Esophagus squamous epithelium (tissue), 5 donors: ENCODE results near the gene SLC1A2. TPM values are rescaled to one million over a fixed set of nuclear protein-coding genes. Genes with fewer than 3 reads are reported as not detected.
A peak's percentile ranks its signal among the peaks of the same experiment; 100 is the strongest.

Experiments
- DNase-seq: peaks from one replicate; lab custom pipeline; 2025; lab: John Stamatoyannopoulos, UW
- H3K27ac ChIP-seq, 4 donors: fragments of 200-600 bp; sonication (generic); one replicate each; pipeline ENCODE4 v1.5.1; 2016 to 2019; ENCODE audit warnings: mild to moderate bottlenecking in 1 of 4
- H3K27me3 ChIP-seq, 4 donors: fragments of 200-600 bp; sonication (generic); 1 replicate in 3 of 4; 2 replicates in 1 of 4; pipeline versions ENCODE4 v1.5.1 to v1.6.0; 2017 to 2021; ENCODE audit warnings: antibody characterized with exemption in 1 of 4
- H3K36me3 ChIP-seq, 3 donors: fragments of 200-600 bp; sonication (generic); one replicate each; pipeline ENCODE4 v1.5.1; 2016 to 2019
- H3K4me1 ChIP-seq, 3 donors: fragments of 200-600 bp; sonication (generic); one replicate each; pipeline ENCODE4 v1.5.1; 2017 to 2019
- H3K4me3 ChIP-seq, 4 donors: fragments of 200-600 bp; sonication (generic); 1 replicate in 3 of 4; 2 replicates in 1 of 4; pipeline ENCODE4 v1.5.1; 2016 to 2019; ENCODE audit warnings: mild to moderate bottlenecking in 2 of 4, moderate library complexity in 1 of 4
- H3K9me3 ChIP-seq, 3 donors: fragments of 200-600 bp; sonication (generic); one replicate each; pipeline ENCODE4 v1.5.1; 2016 to 2019
- POLR2A ChIP-seq, 4 donors: fragments of 450-650 bp; IDR thresholded peaks; one replicate each; pipeline ENCODE4 v1.6.1; 2017; ENCODE audit warnings: antibody characterized with exemption in 4 of 4, mild to moderate bottlenecking in 4 of 4, moderate library complexity in 3 of 4
- WGBS, 2 donors: methylation state at CpG; one replicate each; pipeline ENCODE4 v1.1.5; 2018; 5-methylcytosine and 5-hydroxymethylcytosine counted together
- intact Hi-C: fragments of 100-400 bp; cut with DNase I; formaldehyde crosslinking; loops from one replicate; pipeline ENCODE4 v1.15.0; 2022
- total RNA-seq, 4 donors: library from RNA; depleted of rRNA; stranded (reverse); fragments of >200 nt; gene quantifications; one replicate each; pipeline ENCODE4 v1.1.0, GENCODE V29; 2016
- TF ChIP-seq, protein P1 (sequence below), 6 experiments: fragments of 450-650 bp in 4 of 6; fragments of 200-600 bp in 2 of 6; sonication (generic) in 2 of 6; IDR thresholded peaks; one replicate each; pipeline ENCODE4 v1.5.1; 2016 to 2019; ENCODE audit warnings: antibody characterized with exemption in 6 of 6, mild to moderate bottlenecking in 4 of 6, moderate library complexity in 4 of 6
- donor health status: DM: yes; HTN: yes; CAD: no.

Gene SLC1A2
- total RNA-seq, 4 donors from 2014 or later = 0.04 to 0.61 (median 0.19) TPM; not detected in 1

DNA sequence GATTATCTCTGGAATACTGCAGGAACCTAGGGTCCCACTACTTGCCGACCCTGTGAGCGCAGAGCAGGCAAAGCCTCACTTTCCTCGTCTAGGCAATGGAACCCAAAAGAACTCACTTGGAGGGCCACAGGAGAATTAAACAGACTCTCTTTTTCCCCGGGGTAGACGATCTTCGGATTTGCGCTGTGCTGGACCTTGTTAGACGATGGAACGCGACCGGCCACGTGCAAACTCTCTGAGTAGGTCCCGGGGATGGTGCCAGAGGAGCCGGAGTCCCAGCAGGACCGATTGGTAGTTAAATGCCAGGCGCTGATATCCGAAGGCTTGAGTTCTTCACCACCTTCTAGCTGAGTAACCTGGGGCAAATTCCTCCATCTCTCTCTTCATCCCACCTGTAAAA, 1.0 kb upstream of the SLC1A2 start:
- TF ChIP-seq, protein P1, sequence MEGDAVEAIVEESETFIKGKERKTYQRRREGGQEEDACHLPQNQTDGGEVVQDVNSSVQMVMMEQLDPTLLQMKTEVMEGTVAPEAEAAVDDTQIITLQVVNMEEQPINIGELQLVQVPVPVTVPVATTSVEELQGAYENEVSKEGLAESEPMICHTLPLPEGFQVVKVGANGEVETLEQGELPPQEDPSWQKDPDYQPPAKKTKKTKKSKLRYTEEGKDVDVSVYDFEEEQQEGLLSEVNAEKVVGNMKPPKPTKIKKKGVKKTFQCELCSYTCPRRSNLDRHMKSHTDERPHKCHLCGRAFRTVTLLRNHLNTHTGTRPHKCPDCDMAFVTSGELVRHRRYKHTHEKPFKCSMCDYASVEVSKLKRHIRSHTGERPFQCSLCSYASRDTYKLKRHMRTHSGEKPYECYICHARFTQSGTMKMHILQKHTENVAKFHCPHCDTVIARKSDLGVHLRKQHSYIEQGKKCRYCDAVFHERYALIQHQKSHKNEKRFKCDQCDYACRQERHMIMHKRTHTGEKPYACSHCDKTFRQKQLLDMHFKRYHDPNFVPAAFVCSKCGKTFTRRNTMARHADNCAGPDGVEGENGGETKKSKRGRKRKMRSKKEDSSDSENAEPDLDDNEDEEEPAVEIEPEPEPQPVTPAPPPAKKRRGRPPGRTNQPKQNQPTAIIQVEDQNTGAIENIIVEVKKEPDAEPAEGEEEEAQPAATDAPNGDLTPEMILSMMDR (IDR thresholded peaks at IDR 0.05) = no peak
- TF ChIP-seq POLR2A (IDR thresholded peaks at IDR 0.05) = no peak
- no peaks in the 10 kb centered on the region for H3K9me3 ChIP-seq
- intact Hi-C loops = no loop called here
- 37 to 42% methylated on average over 5 to 6 of the region's 17 CpGs for WGBS, 2 donors
- H3K36me3 ChIP-seq = no peaks in the 10 kb centered on the region
- no peak overlapping the region for H3K27ac ChIP-seq
- DNase-seq = no peak
- peaks cover 13 to 26% (median 23%) of the 10 kb centered on the region in 3 donors for H3K4me1 ChIP-seq
- peaks cover 0 to 100% (median 10%) of the 10 kb centered on the region in 4 donors for H3K27me3 ChIP-seq
- H3K4me3 ChIP-seq = peak overlapping the region in 3 of 4 donors; percentile 38 to 64 (median 46)

DNA sequence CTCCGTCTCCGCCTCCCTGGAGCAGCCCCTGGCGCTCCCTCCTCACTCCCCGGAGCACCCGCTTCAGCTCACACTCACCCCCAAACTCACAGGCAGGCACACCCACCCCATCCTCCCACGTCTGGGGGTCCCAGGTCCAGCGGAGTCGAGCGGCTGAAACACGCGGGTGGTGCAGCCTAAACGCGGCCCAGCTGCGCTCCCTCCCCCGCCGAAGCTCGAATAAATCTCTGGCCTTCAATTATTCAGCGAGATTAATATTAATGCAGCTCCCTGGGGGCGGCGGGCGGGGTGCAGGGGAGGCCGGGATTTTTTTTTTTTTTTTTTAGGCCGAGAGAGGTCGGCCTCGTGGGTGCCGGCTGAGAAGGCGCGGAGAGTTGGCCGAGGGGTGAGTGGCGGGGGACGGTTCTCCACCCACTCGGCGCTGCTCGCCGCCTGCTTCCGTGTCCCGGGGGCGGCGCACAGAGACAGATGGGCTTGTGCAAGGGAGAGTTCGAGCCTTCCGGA, 524 bp upstream of the SLC1A2 start:
- Histone ChIP-seq H3K9me3 (no peaks in the 10 kb centered on the region), H3K4me1 (peaks cover 13 to 26% (median 23%) of the 10 kb centered on the region in 3 donors), H3K27ac (no peak overlapping the region), H3K4me3 (peak overlapping the region; percentile 26 to 64 (median 42)), H3K36me3 (no peaks in the 10 kb centered on the region), H3K27me3 (peaks cover 0 to 100% (median 10%) of the 10 kb centered on the region in 4 donors)
- no peak for TF ChIP-seq POLR2A (IDR thresholded peaks at IDR 0.05)
- TF ChIP-seq, protein P1 (IDR thresholded peaks at IDR 0.05) = no peak
- DNase-seq = no peak
- intact Hi-C loops = no loop called here
- 2 to 7% methylated on average over 3 to 12 of the region's 41 CpGs for WGBS, 2 donors

DNA sequence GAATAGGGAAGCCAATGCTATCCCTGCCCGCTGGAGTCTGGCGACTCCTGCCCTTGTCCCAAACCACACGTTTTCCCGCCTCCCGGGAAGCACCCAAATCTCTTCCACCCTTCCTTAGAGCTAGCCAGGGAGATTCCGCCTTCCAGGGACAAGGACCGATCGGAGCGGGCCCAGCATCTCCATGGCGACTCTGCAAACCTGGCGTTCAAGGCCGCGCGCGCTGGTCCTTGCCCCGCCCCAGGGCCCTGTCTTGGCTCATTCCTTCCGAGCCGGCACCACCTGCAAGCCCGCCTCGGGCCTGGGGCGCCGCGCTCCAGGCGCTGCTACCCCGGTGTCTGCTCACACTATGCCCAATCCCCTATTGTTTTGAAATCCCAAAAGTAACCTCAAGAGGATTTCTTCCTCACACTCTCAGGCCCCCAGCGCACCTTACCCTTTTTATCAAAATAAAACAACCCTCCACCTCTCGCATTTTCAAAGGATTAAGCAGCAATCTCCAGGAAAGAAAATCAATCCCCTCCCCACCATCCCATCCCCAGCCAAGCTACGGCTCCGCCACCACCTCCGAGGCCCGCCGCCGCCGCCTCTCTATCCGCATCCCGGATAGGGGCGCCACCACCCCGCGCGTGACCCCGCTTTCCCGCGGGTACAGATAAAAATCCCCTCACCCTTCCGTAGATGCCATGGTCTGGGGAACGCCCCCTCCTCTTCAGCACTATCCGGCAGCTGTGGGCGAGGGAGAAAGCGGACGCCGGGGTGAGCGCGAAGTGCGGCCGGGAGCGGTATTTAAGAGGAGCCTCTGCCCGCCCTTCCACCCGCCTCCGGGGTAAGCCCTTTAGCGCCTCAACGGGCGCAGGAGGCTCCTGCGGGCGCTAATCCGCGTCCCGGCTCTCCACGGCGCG, 825 bp downstream of the SLC1A2 start:
- no peak for DNase-seq
- H3K27me3 ChIP-seq = peaks cover 0 to 100% (median 10%) of the 10 kb centered on the region in 4 donors
- no peaks in the 10 kb centered on the region for H3K36me3 ChIP-seq
- H3K4me3 ChIP-seq = peak overlapping the region; percentile 26 to 64 (median 42)
- intact Hi-C loops = no loop called here
- TF ChIP-seq POLR2A (IDR thresholded peaks at IDR 0.05) = no peak
- WGBS, 2 donors = 4 to 17% methylated on average over 23 to 31 of the region's 69 CpGs
- no peak overlapping the region for H3K27ac ChIP-seq
- H3K9me3 ChIP-seq = no peaks in the 10 kb centered on the region
- H3K4me1 ChIP-seq = peaks cover 13 to 26% (median 23%) of the 10 kb centered on the region in 3 donors

DNA sequence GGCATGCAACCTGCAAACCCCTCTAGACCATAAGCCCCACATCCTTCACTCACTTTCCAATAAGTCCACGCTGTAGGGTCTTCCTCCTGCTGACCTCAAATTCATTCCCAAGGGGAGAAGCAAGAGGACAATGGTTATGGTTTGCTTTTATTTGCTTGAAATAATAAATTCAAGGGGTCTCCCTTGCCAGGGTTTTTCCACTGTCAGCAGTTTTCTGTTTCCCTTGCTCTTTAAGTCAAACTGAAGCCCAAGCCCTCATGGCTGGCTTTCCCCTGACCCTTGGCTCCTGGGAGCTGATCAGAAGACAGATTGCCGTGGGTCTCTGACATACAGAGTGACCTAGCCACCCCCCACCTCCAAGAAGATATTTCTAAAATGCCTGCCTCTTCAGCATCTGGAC, 3.9 kb downstream of the SLC1A2 start:
- Histone ChIP-seq H3K27ac (no peak overlapping the region), H3K4me1 (peaks cover 13 to 24% (median 23%) of the 10 kb centered on the region in 3 donors), H3K4me3 (no peak overlapping the region), H3K36me3 (no peaks in the 10 kb centered on the region), H3K27me3 (peaks cover 0 to 78% (median 9%) of the 10 kb centered on the region in 4 donors), H3K9me3 (no peaks in the 10 kb centered on the region)
- TF ChIP-seq, protein P1 (IDR thresholded peaks at IDR 0.05) = no peak
- no peak for TF ChIP-seq POLR2A (IDR thresholded peaks at IDR 0.05)
- intact Hi-C loops = no loop called here
- WGBS, 2 donors = 50 to 83% methylated on average over 2 of the region's 2 CpGs
- no peak for DNase-seq

DNA sequence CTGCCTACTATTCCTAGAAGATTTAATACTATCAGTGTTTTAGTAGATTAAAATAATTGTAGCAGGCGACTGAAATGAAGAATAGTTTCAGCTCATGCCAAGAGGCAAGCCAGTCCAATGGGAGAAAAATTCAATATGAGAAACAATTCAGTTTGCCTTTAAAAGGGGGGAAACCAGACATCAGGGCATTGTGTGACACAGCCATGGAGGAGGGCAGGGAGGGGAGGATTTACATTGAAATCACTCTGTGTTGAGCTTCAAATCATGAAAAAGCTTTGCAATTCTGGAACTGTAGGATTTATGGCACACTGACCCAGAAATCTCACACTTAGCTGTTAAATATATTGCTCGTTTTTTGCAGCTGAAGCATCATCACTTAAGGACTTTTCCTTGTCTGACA, 4.6 kb downstream of the SLC1A2 start:
- TF ChIP-seq, protein P1 (IDR thresholded peaks at IDR 0.05) = no peak
- no peak for TF ChIP-seq POLR2A (IDR thresholded peaks at IDR 0.05)
- Histone ChIP-seq H3K9me3 (no peaks in the 10 kb centered on the region), H3K4me1 (peaks cover 13 to 17% (median 17%) of the 10 kb centered on the region in 3 donors), H3K36me3 (no peaks in the 10 kb centered on the region), H3K27ac (no peak overlapping the region), H3K4me3 (no peak overlapping the region), H3K27me3 (peaks cover 0 to 75% (median 7%) of the 10 kb centered on the region in 4 donors)
- intact Hi-C loops = no loop called here
- 41 to 42% methylated on average over 2 of the region's 2 CpGs for WGBS, 2 donors
- no peak for DNase-seq
